HG02571 (cell line): ENCODE results near the gene WIZ.
"Not testable (repeated sequence)": the region's sequence is repeated elsewhere in the genome, so short reads cannot be mapped to it uniquely, and the experiment has no call there.

ENCODE experiments used
- ATAC-seq: cut with Tn5 transposase; IDR thresholded peaks from one replicate; pipeline ENCODE4 v1.9.1; 2021; ENCODE audit warnings: mild to moderate bottlenecking, moderate library complexity; ENCODE audit not compliant: unreplicated experiment

WIZ gene

DNA sequence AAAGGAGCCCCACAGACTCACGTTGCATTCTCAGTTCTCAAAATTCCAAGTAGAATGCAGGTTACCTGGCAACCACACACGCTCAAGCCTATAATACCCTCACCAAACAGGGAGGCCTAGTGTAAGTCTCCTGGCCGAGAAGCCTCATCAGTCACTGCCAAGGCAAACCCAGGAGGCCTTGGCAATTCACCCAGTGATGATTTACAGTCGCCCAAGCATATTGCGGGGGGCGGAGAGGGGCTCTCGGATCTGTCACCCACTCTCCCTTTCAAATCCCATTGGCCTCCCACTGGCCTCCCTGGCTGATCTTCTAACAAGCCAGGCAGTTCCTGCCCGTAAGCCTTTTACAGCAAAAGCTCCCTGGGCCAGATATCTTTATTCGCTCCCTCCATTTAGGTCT, 32.1 kb downstream of the WIZ start:
- ATAC-seq: no peak

DNA sequence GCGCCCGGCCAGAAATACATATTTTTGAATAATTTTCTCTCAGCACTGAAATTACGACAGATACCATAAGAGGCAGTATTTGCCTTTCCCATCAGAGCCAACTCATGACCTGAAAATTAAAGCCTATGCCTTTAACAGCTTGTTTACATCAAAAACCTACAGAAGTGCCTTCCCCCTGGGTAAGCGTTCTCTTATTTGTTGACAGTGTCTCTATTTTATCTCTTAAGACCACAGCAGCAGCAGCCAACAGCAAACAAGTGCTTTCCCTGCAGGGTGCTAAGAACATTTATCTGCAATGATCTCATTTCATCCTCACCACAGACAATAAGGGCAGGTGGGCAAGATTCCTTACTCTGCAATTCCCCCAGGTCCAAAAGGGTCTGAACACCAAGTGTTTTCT, 36.9 kb downstream of the WIZ start:
- no peak for ATAC-seq

DNA sequence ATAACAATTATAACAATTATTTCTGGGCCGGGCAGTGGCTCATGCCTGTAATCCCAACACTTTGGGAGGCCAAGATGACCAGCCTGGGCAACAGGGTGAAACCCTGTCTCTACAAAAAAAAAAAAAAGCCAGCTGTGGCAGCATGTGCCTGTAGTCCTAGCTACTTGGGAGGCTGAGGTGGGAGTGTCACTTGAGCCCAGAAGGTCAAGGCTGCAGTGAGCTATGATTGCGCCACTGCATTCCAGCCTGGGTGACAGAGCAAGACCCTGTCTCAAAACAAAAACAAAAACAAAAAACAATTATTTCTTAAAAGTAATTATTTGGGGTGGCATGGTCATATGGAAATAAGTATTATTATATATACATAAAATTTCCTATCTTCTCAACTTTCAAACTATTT, 38.4 kb downstream of the WIZ start:
- ATAC-seq: not testable (repeated sequence)

DNA sequence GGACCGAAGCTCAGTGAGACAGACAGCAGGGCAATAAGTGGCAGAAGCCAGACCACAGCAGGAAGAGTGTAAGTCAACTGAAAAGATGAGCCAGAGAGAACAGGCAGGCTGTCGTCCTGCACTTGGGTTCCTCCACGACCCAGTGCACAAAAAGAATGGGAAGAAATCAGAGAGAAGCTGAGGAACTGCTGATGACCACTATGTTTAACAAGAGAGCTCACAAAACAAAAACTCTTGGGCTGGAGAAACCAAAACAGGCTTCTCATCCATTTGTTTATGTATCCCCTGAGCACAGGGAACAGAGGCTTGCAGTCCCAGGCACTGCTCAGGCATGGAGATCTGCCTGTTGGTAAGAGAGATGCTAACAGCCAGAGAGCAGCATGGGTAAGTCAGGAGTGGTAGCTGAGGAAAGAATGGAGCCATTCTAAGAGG, 45.0 kb downstream of the WIZ start:
- no peak for ATAC-seq

DNA sequence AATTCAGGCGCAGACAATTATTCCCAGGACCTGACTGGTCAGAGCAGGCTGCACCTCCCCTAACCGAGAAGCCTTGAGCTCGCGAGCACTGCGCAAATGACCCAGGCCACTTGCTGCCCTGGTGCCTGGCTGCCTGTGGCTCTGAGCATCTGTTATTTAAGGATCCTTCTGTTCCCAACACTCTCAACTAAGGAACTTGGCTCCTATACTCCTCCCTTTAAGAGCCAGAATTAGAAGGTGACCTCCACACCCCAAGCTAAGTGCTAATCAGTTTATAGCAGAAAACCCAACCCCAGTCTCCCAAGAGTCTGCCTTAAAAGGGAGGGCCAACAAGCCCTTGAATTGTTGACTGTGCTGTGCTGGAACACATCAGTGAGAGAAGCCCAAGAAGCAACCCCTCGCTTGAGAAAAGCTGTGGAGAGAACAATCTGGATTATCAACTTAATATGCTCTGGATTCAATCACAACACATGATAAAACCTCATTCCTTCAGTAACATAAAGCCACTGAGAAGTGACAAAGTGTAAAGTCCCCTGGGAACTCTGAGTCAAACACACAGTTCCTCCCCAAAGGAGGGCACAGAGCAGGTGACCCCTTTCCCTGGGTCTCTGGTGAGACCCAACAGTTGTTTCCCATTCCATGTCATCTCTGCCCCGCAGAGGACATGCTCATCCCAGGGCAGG, 45.5 kb downstream of the WIZ start:
- no peak for ATAC-seq

DNA sequence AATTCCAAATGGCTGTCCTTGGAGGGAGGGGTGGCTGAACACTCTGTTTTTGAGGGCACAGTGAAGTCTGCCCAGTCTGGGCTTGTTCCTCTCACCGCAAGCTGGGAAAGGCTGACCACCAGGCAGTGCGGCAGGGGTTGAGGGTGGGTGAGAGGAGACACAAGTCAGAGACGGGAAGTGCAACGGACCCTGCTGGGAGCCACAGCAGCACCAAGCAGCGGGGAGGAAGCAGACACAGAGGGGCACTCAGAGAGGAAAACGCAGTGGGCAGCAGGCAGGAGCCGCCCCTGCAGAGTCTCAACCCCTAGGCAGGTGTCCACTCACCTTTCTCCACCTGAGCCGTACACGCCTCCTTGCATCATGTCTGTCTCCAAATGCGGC, 46.6 kb downstream of the WIZ start:
- ATAC-seq: no peak

DNA sequence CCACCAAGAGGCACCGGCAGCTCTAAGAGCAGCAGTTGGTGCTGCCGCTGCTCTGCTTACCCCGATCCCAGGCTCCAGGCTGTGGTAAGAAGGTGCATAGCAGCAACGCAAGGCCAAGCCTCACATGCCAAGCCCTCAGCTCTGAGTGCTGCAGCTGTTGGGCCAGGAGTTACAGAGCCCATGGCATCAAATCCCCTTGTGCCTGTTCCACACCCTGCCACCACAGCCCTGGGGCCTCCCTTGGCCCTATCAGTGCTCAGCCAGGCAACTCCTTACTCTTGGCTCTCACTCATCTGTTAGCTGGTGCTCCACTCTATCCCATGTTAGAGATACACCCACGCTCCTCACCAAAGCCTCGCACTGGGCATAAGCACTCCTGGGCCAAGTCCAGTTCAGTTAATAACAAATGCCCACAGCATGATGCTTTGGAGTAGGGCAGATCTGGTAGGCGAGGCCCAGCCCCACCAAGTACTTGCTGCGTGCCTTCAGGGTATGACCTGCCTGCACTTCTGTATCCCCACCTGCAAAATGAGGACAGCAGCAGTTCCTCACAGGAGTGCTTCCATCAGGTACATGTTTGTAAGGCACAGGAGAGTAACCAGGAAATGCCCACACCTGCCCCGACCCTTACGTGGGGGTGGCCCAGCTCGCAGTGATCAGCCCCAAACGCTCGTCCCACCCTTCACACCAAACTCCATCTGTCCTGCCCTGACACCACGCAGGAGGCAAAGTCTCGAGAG, 47.2 kb downstream of the WIZ start:
- no peak for ATAC-seq

DNA sequence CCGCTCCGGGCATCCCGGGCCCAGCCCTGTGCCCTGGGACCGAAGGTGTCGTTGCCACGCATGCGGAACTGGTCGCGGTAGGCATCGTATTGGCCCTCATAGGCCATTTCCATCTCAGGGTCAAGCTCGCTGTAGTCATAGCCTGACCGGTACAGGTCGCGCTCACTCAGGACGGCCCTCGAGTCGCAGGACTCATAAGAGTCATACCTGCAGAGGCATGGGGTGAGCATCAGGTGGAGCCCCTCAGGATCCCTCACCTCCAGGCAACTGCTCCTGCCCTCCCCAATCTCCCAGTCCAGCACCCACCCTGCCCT, 48.4 kb downstream of the WIZ start:
- no peak for ATAC-seq

DNA sequence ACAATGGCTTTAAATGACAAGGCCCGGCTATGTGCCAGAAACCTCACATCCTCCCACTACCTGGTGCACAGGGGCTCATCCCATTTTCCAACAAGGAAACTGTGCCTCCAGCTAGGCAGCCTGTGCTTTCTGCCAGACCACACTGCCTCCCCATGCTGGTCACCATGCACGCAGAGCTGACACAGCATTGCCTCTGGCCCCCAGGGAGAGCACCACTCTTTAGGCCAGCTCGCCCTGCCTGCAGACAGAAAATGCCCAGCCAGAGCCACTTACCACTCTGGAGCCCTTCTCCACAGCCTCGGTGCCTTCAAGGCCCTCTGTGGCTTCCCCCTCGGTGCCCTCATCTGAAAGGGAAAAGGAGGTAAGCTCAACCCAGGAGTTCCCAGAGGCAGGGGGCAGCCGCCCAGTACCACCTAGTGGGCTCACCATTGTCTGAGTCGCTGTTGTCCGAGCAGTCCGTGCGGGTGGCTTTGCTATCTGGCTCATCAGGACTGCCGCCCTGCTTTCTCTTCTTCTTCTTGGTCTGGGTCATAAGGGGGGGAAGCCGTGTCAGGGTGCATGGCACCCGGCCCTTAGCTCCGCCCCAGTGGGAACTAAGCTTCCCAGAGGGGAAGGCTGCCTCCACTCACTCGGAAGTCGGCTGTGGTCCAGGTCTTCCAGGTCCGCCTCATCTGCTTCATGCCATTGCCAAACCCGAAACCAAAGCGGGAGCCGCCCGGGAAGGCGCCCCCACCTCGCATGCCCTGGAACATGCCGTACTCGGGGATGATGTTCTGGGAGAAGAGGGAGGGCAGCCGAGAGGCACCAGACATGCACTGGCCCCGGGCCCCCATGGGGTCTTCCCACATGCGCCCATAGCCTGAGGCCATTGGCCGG, 49.0 kb downstream of the WIZ start:
- ATAC-seq: no peak

DNA sequence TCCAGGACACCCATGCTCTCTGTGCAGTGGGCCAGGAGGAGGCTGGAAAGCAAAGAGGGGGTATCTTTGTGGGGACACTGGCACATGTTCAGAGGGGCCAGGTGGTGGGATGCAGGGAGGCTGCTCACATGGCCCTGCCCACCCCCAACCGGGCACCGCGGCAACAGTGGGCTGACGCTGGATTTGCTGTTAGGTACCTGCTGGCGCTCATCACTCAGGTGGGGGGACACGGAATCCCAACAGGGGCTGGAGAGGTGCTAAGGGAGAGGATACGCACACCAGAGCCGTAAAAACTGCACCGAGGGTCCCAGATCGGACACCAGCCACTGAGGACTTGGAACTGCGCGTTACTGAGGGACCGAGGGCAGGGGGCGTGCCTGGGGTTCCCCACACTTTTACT, 50.1 kb downstream of the WIZ start:
- no peak for ATAC-seq

DNA sequence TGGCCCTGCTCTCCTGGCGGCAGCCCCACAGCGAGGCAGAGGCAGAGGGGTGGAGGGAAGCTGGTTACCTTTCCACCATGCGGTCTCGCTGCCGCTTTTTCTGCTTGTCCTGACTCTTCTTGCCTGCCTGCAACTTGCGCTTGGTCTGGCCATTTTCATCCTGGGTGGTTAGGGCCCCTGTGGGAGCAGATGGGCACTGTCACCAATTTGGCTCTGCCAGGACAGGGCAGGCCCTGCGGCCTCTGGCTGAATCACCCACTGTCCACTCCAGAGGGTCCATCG, 50.6 kb downstream of the WIZ start:
- no peak for ATAC-seq

DNA sequence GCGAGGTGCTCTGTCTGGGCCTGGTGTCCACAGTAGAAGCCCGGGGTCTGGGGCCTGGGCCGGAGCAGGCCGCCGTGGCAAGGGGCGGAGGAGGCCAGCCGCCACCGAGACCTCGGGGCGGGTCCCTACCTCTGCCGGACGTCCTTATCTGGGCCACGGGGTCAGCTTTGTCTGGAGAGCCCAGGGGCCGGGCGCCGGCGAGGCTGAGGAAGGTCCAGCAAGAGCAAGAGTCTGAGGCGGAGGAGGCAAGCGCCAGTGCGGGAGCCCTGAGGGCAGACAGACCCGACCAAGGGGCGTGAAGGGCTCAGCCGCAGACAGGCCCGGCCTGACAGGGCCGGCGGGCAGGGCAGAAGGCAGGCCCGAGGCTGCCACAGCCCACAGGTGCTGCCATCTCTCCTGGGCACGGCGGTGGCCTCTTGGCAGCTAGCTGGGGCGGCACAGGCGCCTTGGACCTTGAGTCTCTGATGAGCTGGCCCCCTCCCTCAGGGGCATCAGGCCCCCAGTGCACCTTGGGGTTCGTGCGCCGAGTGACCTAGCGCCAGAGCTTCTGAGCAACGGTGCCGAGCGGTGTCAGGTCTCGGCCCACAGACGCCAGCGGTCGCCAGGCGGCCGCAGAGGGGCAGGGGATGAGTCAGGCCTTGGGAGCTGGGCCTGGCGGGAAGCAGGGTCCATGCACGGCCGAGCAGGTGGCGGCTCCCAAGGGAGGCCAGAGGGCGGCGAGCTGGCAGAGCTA, 51.1 kb downstream of the WIZ start:
- no peak for ATAC-seq

DNA sequence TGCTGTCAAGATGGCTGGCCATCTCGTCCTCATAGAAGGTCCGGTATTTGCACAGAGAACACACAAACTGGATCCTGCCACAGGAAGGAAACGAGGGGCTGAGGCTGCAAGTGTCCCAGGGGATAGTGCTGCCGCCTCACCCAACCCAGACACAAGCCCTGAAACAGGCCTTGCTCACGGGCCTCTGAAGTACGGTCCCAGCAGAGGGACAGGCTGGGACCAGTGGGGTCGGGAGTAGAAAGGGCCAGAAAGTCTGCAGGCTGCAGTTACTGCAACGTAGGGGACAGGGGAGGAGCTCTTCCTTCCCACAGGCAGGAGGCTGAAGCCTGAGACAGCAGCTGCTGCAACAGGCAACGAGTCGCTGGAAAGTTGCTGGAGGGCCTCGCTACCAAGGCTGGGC, 52.0 kb downstream of the WIZ start:
- ATAC-seq: no peak

DNA sequence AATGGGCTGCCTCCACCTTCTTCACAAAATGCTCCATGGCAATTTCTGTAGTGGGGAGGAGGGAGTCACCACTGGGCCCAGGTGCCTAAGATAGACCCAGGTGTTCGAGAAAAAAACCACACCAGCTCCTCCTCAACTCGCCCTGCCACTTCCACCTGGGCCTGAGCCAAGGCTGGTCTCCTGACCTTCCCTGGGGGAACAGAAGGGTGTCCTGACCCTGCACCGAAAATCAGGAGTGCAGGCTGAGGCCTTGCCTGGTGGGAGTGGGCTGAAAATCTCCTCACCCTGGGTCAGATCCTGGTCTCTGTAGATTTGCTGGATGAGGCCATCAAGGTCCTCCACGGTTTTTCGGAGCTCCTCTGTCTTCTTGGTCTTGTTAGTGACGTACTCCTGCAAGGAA, 52.5 kb downstream of the WIZ start:
- no peak for ATAC-seq

DNA sequence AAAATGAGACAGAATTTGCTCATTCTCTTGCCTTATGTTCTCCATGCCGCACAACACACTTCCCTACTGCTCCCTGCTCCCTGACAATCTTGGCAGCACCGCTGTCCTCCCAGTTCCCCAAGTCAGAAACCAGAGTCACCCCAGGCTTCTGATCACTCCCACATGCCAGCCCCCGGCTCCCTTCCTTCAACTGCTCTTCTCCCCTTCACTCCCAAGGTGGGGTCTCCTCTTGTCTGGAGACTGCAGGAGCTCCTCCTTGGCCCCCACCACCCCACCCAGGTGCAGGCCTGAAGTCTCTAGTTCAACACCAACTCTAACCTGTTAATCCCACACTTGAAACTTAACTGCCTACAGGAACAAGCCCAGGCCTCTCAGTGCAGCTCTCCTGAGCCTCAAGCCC, 53.3 kb downstream of the WIZ start:
- no peak for ATAC-seq

DNA sequence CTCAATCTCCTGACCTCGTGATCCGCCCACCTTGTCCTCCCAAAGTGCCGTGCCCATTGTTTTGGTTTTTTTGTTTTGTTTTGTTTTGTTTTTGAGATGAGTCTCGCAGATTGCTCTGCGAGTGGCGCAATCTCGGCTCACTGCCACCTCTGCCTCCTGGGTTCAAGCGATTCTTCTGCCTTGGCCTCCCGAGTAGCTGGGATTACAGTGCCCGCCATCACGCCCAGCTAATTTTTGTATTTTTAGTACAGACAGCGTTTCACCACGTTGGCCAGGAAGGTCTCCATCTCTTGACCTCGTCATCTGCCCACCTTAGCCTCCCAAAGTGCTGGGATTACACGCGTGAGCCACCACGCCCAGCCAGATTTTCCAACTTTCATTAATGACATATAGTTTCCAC, 54.5 kb downstream of the WIZ start:
- ATAC-seq: not testable (repeated sequence)

DNA sequence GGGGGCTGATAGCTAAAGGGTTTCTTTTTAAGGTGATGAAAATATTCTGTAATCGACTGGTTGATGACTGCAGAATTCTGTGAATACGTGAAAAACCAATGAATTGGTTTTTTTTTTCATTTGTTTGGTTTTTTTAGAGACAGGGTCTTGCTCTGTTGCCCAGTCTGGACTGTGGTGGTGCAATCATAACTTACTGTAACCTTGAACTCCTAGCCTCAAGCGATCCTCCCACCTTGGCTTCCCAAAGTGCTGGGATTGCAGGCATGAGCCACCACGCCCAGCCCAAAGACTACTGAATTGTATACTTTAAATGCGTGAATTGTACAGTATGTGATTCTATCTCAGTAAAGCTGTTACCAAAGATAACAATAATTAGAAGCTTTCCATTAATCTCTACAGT, 55.3 kb downstream of the WIZ start:
- no peak for ATAC-seq

DNA sequence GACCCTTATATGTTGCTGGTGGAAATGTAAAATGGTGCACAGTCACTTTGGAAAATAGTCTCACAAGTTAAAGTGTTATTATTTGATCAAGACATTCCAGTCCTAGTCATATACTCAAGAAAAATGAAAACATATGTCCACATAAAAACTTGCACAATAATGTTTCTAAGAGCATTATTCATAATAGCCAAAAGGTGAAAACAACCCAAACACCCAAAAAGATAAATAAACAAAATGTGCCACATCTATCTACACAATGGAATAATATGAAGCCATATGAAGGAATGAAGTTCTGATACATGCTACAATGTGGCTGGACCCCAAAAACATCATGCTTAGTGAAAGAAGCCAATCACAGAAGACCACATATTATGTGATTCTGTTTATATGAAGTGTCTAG, 55.8 kb downstream of the WIZ start:
- no peak for ATAC-seq

DNA sequence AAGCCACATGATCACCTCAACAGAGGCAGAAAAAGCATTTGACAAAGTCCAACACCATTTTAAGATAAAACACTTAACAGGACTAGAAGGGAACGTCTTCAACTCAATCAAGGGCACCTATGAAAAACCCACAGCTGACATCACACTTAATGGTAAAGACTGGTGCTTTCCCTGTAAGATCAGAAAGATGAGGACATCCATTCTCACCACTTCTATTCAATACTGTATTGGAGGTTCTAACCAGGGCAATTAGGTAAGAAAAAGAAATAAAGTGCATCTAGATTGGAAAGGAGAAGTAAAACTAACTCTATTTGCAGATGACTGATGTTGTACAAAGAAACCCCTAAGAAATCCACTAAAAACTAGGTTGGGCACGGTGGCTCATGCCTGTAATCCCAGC, 58.9 kb downstream of the WIZ start:
- no peak for ATAC-seq

DNA sequence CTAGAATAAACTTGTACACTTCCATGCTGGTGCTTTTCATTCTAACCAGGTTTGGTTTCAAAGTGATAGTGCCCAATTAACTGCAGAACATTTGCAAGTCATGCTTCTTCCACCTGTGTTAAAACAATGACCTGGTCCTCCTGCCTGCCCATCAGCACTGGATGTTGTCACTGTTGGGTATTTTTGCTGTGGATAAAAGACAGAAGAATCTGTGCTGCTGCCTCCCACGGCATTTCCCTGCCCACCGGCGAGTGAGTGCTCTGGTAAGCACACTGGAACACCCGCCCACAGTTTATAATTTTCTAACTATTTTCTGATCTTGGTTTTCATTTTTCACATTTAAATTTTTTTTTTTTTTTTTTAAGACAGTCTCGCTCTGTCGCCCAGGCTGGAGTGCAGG, 67.9 kb downstream of the WIZ start:
- no peak for ATAC-seq

DNA sequence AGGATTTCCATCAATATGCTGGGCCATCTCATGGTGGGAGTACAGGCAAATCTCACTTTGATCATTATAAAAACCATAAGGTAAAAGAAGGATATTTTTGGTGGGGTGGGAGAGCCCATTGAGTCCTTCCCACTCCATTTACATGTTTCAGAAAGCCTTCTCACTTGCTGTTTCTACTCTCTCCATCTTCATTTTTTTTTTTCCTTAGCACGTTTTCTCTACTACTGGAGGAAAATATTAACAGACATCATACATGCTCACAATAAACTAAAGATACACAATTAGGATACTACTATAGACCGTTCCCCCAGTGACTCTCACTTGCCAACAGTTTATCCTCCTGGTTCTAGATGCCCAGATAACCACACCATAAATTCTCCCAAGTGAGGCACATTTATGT, 68.3 kb downstream of the WIZ start:
- no peak for ATAC-seq
